Panc1 (cell line): ENCODE data around the gene KCNK5. TPM values are rescaled to one million over a fixed set of nuclear protein-coding genes. Genes with fewer than 3 reads are reported as not detected.

Experiments used
- ATAC-seq: fragments of 200-7000 bp; cut with Tn5 transposase; 2 replicates; pipeline ENCODE4 v1.9.1; 2020; ENCODE audit warnings: mild to moderate bottlenecking, moderate library complexity
- BruUV-seq: library from RNA; stranded (reverse); fragments of 400-500 nt; replicated peaks from 2 replicates; lab custom pipeline; 2021; lab: Mats Ljungman, UMichigan
- CTCF ChIA-PET: fragments of 300-600 bp; sonication (Branson Sonifier 250); formaldehyde crosslinking; loops from one replicate; lab custom pipeline; 2022; ENCODE audit warnings: antibody characterized with exemption; lab: Charles Lee
- POLR2A ChIA-PET: fragments of 300-600 bp; sonication (Branson Sonifier 250); formaldehyde crosslinking; loops from one replicate; lab custom pipeline; 2022; ENCODE audit warnings: antibody characterized with exemption; lab: Charles Lee
- DNase-seq: peaks from one replicate; pipeline ENCODE4 v3.0.0-alpha.2; 2010; ENCODE audit warnings: low read depth, low spot score
- H3K27ac ChIP-seq: 2 replicates; pipeline ENCODE4 v1.5.1; 2011; ENCODE audit warnings: mild to moderate bottlenecking, low read length, inconsistent platforms
- H3K27me3 ChIP-seq: fragments of 200-500 bp; sonication (Bioruptor generic); 2 replicates; pipeline ENCODE4 v1.6.0; 2014; ENCODE audit warnings: low read length, inconsistent platforms; ENCODE audit not compliant: control insufficient read depth, insufficient read depth
- H3K36me3 ChIP-seq: fragments of 200-500 bp; sonication (Bioruptor generic); 2 replicates; pipeline ENCODE4 v1.5.1; 2014; ENCODE audit warnings: inconsistent platforms, mild to moderate bottlenecking, low read length, moderate library complexity; ENCODE audit not compliant: control insufficient read depth, insufficient read depth
- H3K4me1 ChIP-seq: 2 replicates; pipeline ENCODE4 v1.5.1; 2011; ENCODE audit warnings: inconsistent platforms, mild to moderate bottlenecking, low read length, moderate library complexity; ENCODE audit not compliant: control insufficient read depth, insufficient read depth
- H3K4me3 ChIP-seq, 2 experiments: 2 replicates each; pipeline ENCODE4 v1.5.1; 2011 to 2012; ENCODE audit warnings: low read depth in 2 of 2, low read length in 2 of 2, mild to moderate bottlenecking in 2 of 2, inconsistent platforms in 1 of 2, moderate library complexity in 1 of 2
- H3K9me3 ChIP-seq: fragments of 200-500 bp; sonication (Bioruptor generic); 2 replicates; pipeline ENCODE4 v1.5.1; 2014; ENCODE audit warnings: low read depth, mild to moderate bottlenecking, inconsistent platforms, low read length, moderate library complexity; ENCODE audit not compliant: control insufficient read depth, insufficient read depth
- CTCF ChIP-seq: fragments of 450-650 bp; IDR thresholded peaks from 2 replicates; pipeline ENCODE4 v1.5.1; 2017; ENCODE audit warnings: mild to moderate bottlenecking
- POLR2AphosphoS5 ChIP-seq: IDR thresholded peaks from 2 replicates; pipeline ENCODE4 v1.6.1; 2012; ENCODE audit warnings: mild to moderate bottlenecking, low read depth, low read length, moderate library complexity
- REST ChIP-seq, 2 experiments: IDR thresholded peaks; 2 replicates each; pipeline ENCODE4 v1.6.1; 2011 to 2012; ENCODE audit warnings: low read depth in 2 of 2, control low read depth in 1 of 2, low read length in 1 of 2, mild to moderate bottlenecking in 1 of 2, moderate library complexity in 1 of 2; ENCODE audit not compliant: insufficient read depth in 1 of 2
- SIN3A ChIP-seq: IDR thresholded peaks from 2 replicates; pipeline ENCODE4 v1.6.1; 2012; ENCODE audit warnings: low read depth, mild to moderate bottlenecking, low read length, moderate library complexity, borderline replicate concordance; ENCODE audit not compliant: insufficient read depth
- TCF7L2 ChIP-seq: IDR thresholded peaks from 2 replicates; pipeline ENCODE4 v1.6.1; 2011; ENCODE audit warnings: mild to moderate bottlenecking, low read depth, low read length, inconsistent platforms
- in situ Hi-C: cut with HindIII; loops from 2 replicates; pipeline ENCODE4 v1.10.0; 2016; ENCODE audit warnings: low sequenced_read_pairs, low pct_unique_long_range_greater_than_20kb
- intact Hi-C: fragments of 100-400 bp; cut with micrococcal nuclease; formaldehyde crosslinking; loops from one replicate; pipeline ENCODE4 v1.10.0; 2022; ENCODE audit not compliant: unreplicated experiment
- total RNA-seq: library from RNA; stranded (reverse); gene quantifications from one replicate; pipeline ENCODE4 v1.2.1, GENCODE V29; 2021; ENCODE audit not compliant: unreplicated experiment

The KCNK5 gene
- total RNA-seq, 1 experiment from 2014 or later = 0.77 TPM

GRCh38 chr6:39224523-39225182, 4.6 kb downstream of the KCNK5 start:
- ATAC-seq (no peak), DNase-seq (no peak)
- no TSS peak for BruUV-seq
- intact Hi-C loops (no loop called here), in situ Hi-C loops (no loop called here)
- H3K27ac ChIP-seq = no peak overlapping the region
- CTCF ChIA-PET = interaction anchor here (0.7 kb wide), 1 partner anchor 247 kb away, joined by 3 read pairs; no protein-coding TSS in a partner anchor
- no peaks in the 10 kb centered on the region for H3K9me3 ChIP-seq
- H3K4me3 ChIP-seq = no peak overlapping the region
- H3K27me3 ChIP-seq = peaks cover 9% of the 10 kb centered on the region
- H3K36me3 ChIP-seq = no peaks in the 10 kb centered on the region; the same call in 1 of the 2 replicates
- POLR2A ChIA-PET = interaction anchor here (0.6 to 0.7 kb wide), 2 partner anchors 17 to 54 kb away, joined by 4 to 5 read pairs; no protein-coding TSS in a partner anchor
- H3K4me1 ChIP-seq = no peaks in the 10 kb centered on the region
- no peak for TF ChIP-seq SIN3A
- TF ChIP-seq POLR2AphosphoS5 = no peak
- TF ChIP-seq CTCF = no peak
- no peak for TF ChIP-seq REST (IDR thresholded peaks at IDR 0.05; ENCODE audit: insufficient read depth in 1 of 2, low read depth in 2 of 2, low read length in 1 of 2)
- no peak for TF ChIP-seq TCF7L2

GRCh38 chr6:39224011-39224410, 5.3 kb downstream of the KCNK5 start:
- no peak for DNase-seq
- no peak for ATAC-seq
- ChIA-PET CTCF (no interaction called here), POLR2A (interaction anchor here (0.6 to 0.7 kb wide), 2 partner anchors 17 to 53 kb away, joined by 4 to 5 read pairs; no protein-coding TSS in a partner anchor)
- Histone ChIP-seq H3K4me1 (no peaks in the 10 kb centered on the region), H3K27me3 (peaks cover 9% of the 10 kb centered on the region), H3K9me3 (no peaks in the 10 kb centered on the region), H3K4me3 (no peak overlapping the region), H3K36me3 (no peaks in the 10 kb centered on the region; the same call in 1 of the 2 replicates), H3K27ac (no peak overlapping the region)
- intact Hi-C loops = no loop called here
- in situ Hi-C loops = no loop called here
- no TSS peak for BruUV-seq
- no peak for TF ChIP-seq POLR2AphosphoS5
- no peak for TF ChIP-seq REST (IDR thresholded peaks at IDR 0.05; ENCODE audit: insufficient read depth in 1 of 2, low read depth in 2 of 2, low read length in 1 of 2)
- no peak for TF ChIP-seq SIN3A
- TF ChIP-seq TCF7L2 = no peak
- TF ChIP-seq CTCF = no peak
